Endothelial cell of umbilical vein (primary cell): Measurements from ENCODE around the gene COPS6. TPM values are rescaled to one million over a fixed set of nuclear protein-coding genes. Genes with fewer than 3 reads are reported as not detected.

Source experiments
- BruUV-seq: library from RNA; stranded (reverse); fragments of 400-500 nt; replicated peaks from 2 replicates; lab custom pipeline; 2021; lab: Mats Ljungman, UMichigan
- CTCF ChIA-PET: fragments of 300-600, 350-600 bp; sonication (Branson Sonifier 250); formaldehyde crosslinking; loops from one replicate; lab custom pipeline; 2021; ENCODE audit warnings: antibody characterized with exemption, inconsistent platforms; lab: Charles Lee
- POLR2A ChIA-PET: fragments of 300-600, 350-600 bp; sonication (Branson Sonifier 250); formaldehyde crosslinking; loops from one replicate; lab custom pipeline; 2021; ENCODE audit warnings: antibody characterized with exemption, inconsistent platforms; lab: Charles Lee
- DNase-seq: peaks from one replicate; pipeline ENCODE4 v3.0.0-alpha.2; 2011; ENCODE audit warnings: low read depth, low spot score
- FAIRE-seq: peaks from 2 replicates; lab custom pipeline; 2011; peaks lifted over from hg19 to GRCh38; lab: Jason Lieb, UNC
- H2AFZ ChIP-seq: 2 replicates; pipeline ENCODE4 v1.6.0; 2012; ENCODE audit warnings: low read depth, low read length, control low read depth, inconsistent platforms
- H3K27ac ChIP-seq: 2 replicates; pipeline ENCODE4 v1.5.1; 2011; ENCODE audit warnings: low read depth, mild to moderate bottlenecking, control low read depth, low read length, moderate library complexity; ENCODE audit not compliant: insufficient read depth
- H3K27me3 ChIP-seq, 2 experiments: 2 replicates each; pipeline versions ENCODE4 v1.6.0 to v1.6.1; 2011; ENCODE audit warnings: low read length in 2 of 2, mixed read lengths in 1 of 2; ENCODE audit not compliant: control insufficient read depth in 2 of 2, insufficient read depth in 2 of 2
- H3K36me3 ChIP-seq, 2 experiments: 2 replicates in 1 of 2; 3 replicates in 1 of 2; pipeline ENCODE4 v1.5.1; 2011; ENCODE audit warnings: low read length in 2 of 2, mild to moderate bottlenecking in 1 of 2, moderate library complexity in 1 of 2; ENCODE audit not compliant: control insufficient read depth in 2 of 2, insufficient read depth in 2 of 2; ENCODE audit errors: extremely low read depth in 1 of 2
- H3K4me1 ChIP-seq: 3 replicates; pipeline ENCODE4 v1.5.1; 2011; ENCODE audit warnings: mild to moderate bottlenecking, low read length; ENCODE audit not compliant: control insufficient read depth, insufficient read depth; ENCODE audit errors: extremely low read depth
- H3K4me2 ChIP-seq: 2 replicates; pipeline ENCODE4 v1.6.1; 2011; ENCODE audit warnings: low read length, control low read depth, mixed read lengths; ENCODE audit not compliant: insufficient read depth
- H3K4me3 ChIP-seq, 3 experiments: fragments of 200-600 bp in 1 of 3; sonication (generic), shearing (Covaris generic) in 1 of 3; replicated peaks in 1 of 3; 2 replicates each; pipeline ENCODE4 v1.5.1; 2011 to 2016; ENCODE audit warnings: control low read depth in 3 of 3, low read length in 3 of 3, mild to moderate bottlenecking in 2 of 3, inconsistent platforms in 1 of 3, low read depth in 1 of 3, moderate library complexity in 1 of 3; ENCODE audit not compliant: insufficient read depth in 1 of 3
- H3K79me2 ChIP-seq: 2 replicates; pipeline ENCODE4 v1.6.0; 2012; ENCODE audit warnings: low read length, inconsistent platforms; ENCODE audit not compliant: control insufficient read depth, insufficient read depth
- H3K9ac ChIP-seq: replicated peaks from 2 replicates; pipeline ENCODE3; 2011; ENCODE audit warnings: low read length, control low read depth; ENCODE audit not compliant: insufficient read depth; ENCODE audit errors: extremely low read depth
- H3K9me1 ChIP-seq: replicated peaks from 3 replicates; pipeline ENCODE4 v1.6.0; 2011; ENCODE audit warnings: mild to moderate bottlenecking, low read length; ENCODE audit not compliant: control insufficient read depth, insufficient read depth; ENCODE audit errors: extremely low read depth
- H3K9me3 ChIP-seq: replicated peaks from 2 replicates; pipeline ENCODE4 v1.5.1; 2012; ENCODE audit warnings: low read length, inconsistent platforms; ENCODE audit not compliant: control insufficient read depth, insufficient read depth
- H4K20me1 ChIP-seq: replicated peaks from 2 replicates; pipeline ENCODE3; 2011; ENCODE audit warnings: mild to moderate bottlenecking, low read length; ENCODE audit not compliant: control insufficient read depth, insufficient read depth; ENCODE audit errors: extremely low read depth
- CTCF ChIP-seq, 2 donors: IDR thresholded peaks; 1 replicate in 1 of 2; 2 replicates in 1 of 2; pipeline ENCODE4 v1.5.1; 2011; ENCODE audit warnings: low read length in 2 of 2, mild to moderate bottlenecking in 2 of 2, moderate library complexity in 2 of 2, control low read depth in 1 of 2, inconsistent platforms in 1 of 2, low read depth in 1 of 2; ENCODE audit not compliant: insufficient read depth in 1 of 2; ENCODE audit errors: extremely low read depth in 1 of 2
- JUN ChIP-seq: IDR thresholded peaks from 2 replicates; pipeline ENCODE4 v1.6.1; 2011; ENCODE audit warnings: borderline replicate concordance, low read depth; ENCODE audit not compliant: insufficient read length, insufficient read depth
- dilution Hi-C: fragments of 300-500 bp; cut with MboI; formaldehyde crosslinking; loops from one replicate; pipeline ENCODE4 v1.15.0; 2019; ENCODE audit warnings: low sequenced_read_pairs; ENCODE audit not compliant: extremely low pct_ligation_motif_present
- intact Hi-C: fragments of 100-400 bp; cut with micrococcal nuclease; formaldehyde crosslinking; loops from one replicate; pipeline ENCODE4 v1.10.0; 2022
- polyA plus RNA-seq, 4 experiments: library from polyadenylated mRNA; depleted of rRNA in 3 of 4; stranded (reverse) in 3 of 4; unstranded in 1 of 4; fragments of >200 nt; gene quantifications; 2 replicates each; pipeline versions ENCODE4 v1.2.1 to v1.2.3, GENCODE V29; 2011 to 2012; ENCODE audit warnings: missing spikeins in 1 of 4
- total RNA-seq: library from RNA; stranded (reverse); gene quantifications from 2 replicates; pipeline ENCODE4 v1.2.3, GENCODE V29; 2021

COPS6 gene
- total and polyA plus RNA-seq, 2 donors (not counting 3 experiments of a cell fraction or from before 2014, with no cell fraction given), result 188 to 251 TPM

- POLR2A ChIA-PET, result no interaction called here
- H2AFZ ChIP-seq, result peak overlapping the region; percentile 46
- H3K79me2 ChIP-seq, result no peaks in the 10 kb centered on the region
- H3K4me2 ChIP-seq, result no peak overlapping the region
- H3K4me1 ChIP-seq, result peaks cover 11% of the 10 kb centered on the region
- H3K9ac ChIP-seq, result no peak overlapping the region
- H4K20me1 ChIP-seq, result no peaks in the 10 kb centered on the region
- dilution Hi-C loops (no loop called here), intact Hi-C loops (no loop called here)
- FAIRE-seq (peak; percentile 79), DNase-seq (peak; percentile 55)
- no peaks in the 10 kb centered on the region for H3K9me3 ChIP-seq
- no peaks in the 10 kb centered on the region for H3K27me3 ChIP-seq
- peak; percentile 61 to 85 for TF ChIP-seq CTCF (IDR thresholded peaks at IDR 0.05; ENCODE audit: extremely low read depth in 1 of 2, insufficient read depth in 1 of 2, low read depth in 1 of 2, low read length in 2 of 2)
- TF ChIP-seq JUN, result no peak
- H3K9me1 ChIP-seq, result no peaks in the 10 kb centered on the region
- no peaks in the 10 kb centered on the region for H3K36me3 ChIP-seq
- CTCF ChIA-PET, result interaction anchor here (0.6 to 5.9 kb wide), 29 partner anchors 9 to 277 kb away, joined by 3 to 79 read pairs (median 4); partner anchors contain the start of genes AP4M1, GAL3ST4, LAMTOR4 and MCM7
- BruUV-seq, result no TSS peak
- no peak overlapping the region for H3K27ac ChIP-seq
- H3K4me3 ChIP-seq, result no peak overlapping the region
Observed at GRCh38 chr7:100130608-100131453, 42.1 kb downstream of the COPS6 start.

GRCh38 chr7:100132126-100132525, 43.4 kb downstream of the COPS6 start:
- CTCF ChIA-PET, result interaction anchor here (0.8 to 5.9 kb wide), 24 partner anchors 9 to 275 kb away, joined by 3 to 79 read pairs (median 5); partner anchors contain the start of genes AP4M1, GAL3ST4, LAMTOR4 and MCM7
- Histone ChIP-seq H3K4me3 (no peak overlapping the region), H3K9me3 (no peaks in the 10 kb centered on the region), H3K27ac (no peak overlapping the region), H3K4me2 (no peak overlapping the region), H3K9ac (no peak overlapping the region), H3K9me1 (no peaks in the 10 kb centered on the region), H3K79me2 (no peaks in the 10 kb centered on the region), H4K20me1 (no peaks in the 10 kb centered on the region), H2AFZ (no peak overlapping the region), H3K27me3 (no peaks in the 10 kb centered on the region), H3K4me1 (peaks cover 6% of the 10 kb centered on the region), H3K36me3 (no peaks in the 10 kb centered on the region)
- FAIRE-seq (no peak), DNase-seq (no peak)
- BruUV-seq, result no TSS peak
- dilution Hi-C loops, result no loop called here
- TF ChIP-seq CTCF (IDR thresholded peaks at IDR 0.05; ENCODE audit: extremely low read depth in 1 of 2, insufficient read depth in 1 of 2, low read depth in 1 of 2, low read length in 2 of 2), result no peak
- POLR2A ChIA-PET, result no interaction called here
- intact Hi-C loops, result no loop called here
